H54 (cell line): ENCODE results near the gene MYBPH.

Experiments
- DNase-seq: peaks from one replicate; pipeline ENCODE4 v3.0.0; 2011; ENCODE audit warnings: low spot score, mixed read lengths; ENCODE audit not compliant: insufficient read length
- FAIRE-seq: peaks from 3 replicates; lab custom pipeline; 2011; peaks lifted over from hg19 to GRCh38; lab: Jason Lieb, UNC
- POLR2A ChIP-seq: IDR thresholded peaks from 2 replicates; pipeline ENCODE4 v1.6.1; 2011; ENCODE audit warnings: low read depth, mild to moderate bottlenecking, low read length

Gene MYBPH

GRCh38 chr1:203170625-203171330 is 4.8 kb downstream of the MYBPH start:
- DNase-seq (no peak), FAIRE-seq (no peak)
- no peak for TF ChIP-seq POLR2A

DNA sequence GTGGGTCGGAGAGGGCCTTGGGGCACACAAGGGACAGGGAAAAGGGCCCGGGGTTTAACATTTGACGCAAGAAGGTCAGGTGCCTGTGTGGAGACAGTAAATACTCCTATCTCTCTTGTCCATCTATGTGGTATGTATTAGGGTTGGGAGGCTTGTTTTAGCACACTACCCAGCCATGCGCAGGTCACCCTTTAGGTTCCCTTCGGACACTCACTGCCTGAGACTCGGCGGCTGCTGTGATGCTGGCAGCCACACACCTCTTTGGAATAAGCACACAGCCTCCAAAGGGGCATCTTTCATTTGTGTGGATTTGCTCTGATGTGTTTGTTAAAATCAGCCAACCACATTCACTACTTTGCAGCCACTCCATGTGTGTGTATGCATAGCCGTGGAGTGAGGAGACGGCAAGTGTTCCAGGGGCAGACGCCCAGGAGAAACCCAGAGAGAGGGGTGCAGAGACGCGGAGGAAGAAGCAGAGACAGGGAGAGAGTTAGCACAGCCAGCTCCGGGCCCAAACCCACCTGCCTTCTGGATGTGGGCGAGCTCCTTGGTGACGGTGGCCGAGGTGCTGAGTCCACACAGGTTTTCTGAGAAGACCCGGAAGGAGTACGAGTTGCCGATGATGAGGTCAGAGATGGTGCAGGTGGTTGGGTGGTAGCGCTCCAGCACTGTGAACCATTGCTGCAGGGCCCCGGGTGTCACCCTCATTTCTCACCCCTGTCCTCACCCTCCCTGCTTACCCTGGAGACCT is 5.7 kb downstream of the MYBPH start:
- DNase-seq (no peak), FAIRE-seq (no peak)

GRCh38 chr1:203168991-203169390 is 6.6 kb downstream of the MYBPH start:
- DNase-seq (no peak), FAIRE-seq (no peak)
- no peak for TF ChIP-seq POLR2A

More for the DNA sequence above, 5.7 kb downstream of the MYBPH start:
- TF ChIP-seq POLR2A: no peak

GRCh38 chr1:203168256-203168786 is 7.3 kb downstream of the MYBPH start:
- DNase-seq: no peak
- no peak for FAIRE-seq
- TF ChIP-seq POLR2A: no peak

DNA sequence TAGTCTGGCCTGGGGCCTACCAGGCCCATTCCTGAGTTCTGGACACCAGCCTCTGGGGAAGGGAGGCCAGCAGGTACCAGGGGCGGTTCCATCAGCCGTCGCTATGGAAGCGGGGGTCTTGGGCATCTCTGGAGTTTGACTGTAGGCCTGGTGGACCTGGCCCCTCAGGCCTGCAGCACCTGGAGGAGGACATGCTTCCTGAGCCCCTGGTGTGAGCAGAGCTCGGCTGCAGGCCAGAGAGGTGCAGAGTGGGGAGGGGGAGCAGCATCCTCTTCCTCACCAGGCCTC is 7.8 kb downstream of the MYBPH start:
- no peak for DNase-seq

DNA sequence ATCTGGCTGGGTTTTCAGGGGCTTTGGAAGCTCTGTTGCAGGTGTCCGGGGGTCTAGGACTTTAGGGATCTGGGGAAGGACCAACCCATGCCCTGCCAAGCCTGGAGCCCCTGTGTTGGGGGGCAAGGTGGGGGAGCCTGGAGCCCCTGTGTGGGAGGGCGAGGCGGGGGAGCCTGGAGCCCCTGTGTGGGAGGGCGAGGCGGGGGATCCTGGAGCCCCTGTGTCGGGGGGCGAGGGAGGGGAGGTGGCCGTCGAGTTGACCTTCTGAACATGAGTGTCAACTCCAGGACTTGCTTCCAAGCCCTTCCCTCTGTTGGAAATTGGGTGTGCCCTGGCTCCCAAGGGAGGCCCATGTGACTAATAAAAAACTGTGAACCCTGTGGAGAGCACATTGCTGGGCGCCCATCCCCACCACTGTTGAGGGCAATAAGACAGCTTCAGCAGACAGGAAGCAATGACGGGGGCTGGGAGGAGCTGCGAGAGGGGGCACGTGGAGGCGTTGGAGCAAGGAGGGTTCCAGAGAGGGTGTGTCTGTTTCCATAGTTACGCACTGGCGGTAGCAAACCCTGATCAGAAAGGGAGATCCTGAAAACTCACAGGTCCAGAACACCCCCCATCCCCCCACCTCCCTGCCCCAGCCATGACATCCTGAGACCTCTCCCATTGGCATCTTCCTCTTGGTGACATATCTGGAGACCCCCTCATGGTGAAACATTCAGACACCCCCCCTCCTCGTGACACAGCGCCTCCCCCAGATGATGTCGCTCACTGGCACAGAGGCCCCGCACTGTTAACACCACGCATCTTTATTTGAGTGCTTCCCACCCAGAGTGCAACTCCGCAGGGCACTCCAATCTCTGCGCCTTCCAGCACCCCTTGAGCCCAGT is 8.4 kb downstream of the MYBPH start:
- FAIRE-seq: no peak
- no peak for DNase-seq
- TF ChIP-seq POLR2A: no peak

More for the DNA sequence above, 7.8 kb downstream of the MYBPH start:
- FAIRE-seq: no peak
- TF ChIP-seq POLR2A: no peak

DNA sequence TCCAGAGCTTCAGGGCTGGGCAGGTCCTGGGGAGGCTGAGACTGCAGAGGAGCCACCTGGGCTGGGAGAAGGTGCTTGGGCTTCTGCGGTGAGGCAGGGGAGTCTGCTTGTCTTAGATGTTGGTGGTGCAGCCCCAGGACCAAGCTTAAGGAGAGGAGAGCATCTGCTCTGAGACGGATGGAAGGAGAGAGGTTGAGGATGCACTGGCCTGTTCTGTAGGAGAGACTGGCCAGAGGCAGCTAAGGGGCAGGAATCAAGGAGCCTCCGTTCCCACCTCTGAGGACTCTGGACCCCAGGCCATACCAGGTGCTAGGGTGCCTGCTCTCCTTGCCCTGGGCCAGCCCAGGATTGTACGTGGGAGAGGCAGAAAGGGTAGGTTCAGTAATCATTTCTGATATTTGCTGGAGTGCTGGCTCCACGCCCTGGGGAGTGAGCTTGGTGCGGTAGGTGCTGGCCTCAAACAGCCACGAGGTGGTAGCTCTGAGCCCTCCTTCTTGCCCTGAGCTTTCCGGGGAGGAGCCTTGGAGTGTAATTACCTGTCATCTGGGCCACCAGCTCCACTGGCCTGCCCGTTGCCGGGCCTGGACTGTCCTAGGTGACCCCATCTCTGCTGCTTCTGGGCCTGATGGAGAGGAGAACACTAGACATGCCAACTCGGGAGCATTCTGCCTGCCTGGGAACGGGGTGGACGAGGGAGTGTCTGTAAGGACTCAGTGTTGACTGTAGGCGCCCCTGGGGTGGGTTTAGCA is 9.3 kb downstream of the MYBPH start:
- no peak for TF ChIP-seq POLR2A
- DNase-seq: no peak
- FAIRE-seq: no peak

DNA sequence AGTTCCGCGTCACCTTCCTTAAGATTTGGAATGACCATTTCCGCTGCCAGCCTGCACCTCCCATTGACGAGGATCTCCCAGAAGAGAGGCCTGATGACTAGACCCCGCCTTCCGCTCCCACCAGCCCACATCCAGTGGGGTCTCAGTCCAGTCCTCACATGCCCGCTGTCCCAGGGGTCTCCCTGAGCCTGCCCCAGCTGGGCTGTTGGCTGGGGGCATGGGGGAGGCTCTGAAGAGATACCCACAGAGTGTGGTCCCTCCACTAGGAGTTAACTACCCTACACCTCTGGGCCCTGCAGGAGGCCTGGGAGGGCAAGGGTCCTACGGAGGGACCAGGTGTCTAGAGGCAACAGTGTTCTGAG is 9.8 kb downstream of the MYBPH start:
- FAIRE-seq: no peak
- no peak for DNase-seq
- TF ChIP-seq POLR2A: no peak

GRCh38 chr1:203165101-203165799 is 10.4 kb downstream of the MYBPH start:
- no peak for FAIRE-seq
- TF ChIP-seq POLR2A: no peak

GRCh38 chr1:203163891-203164635 is 11.6 kb downstream of the MYBPH start:
- no peak for TF ChIP-seq POLR2A
- DNase-seq: no peak
- no peak for FAIRE-seq

More at GRCh38 chr1:203165101-203165799, 10.4 kb downstream of the MYBPH start:
- no peak for DNase-seq

DNA sequence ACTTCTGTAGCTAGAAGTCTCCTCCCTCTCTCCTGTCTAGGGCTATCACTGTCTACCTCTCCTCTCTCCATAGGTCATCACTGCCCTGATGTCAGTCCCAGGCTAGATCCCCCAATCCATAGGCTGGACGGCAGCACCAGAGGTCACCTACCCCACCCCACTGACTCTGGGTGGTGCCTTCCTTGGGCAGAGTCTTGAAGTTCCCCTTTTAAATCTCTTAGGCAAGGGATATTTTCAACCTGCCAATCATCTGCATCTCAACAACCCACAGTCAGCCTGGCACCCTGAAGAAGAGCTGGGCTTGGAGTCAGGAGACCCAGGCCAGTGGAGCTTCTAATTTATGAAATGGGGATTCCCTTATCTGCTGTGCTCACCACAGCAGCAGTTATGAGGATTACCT is 13.2 kb downstream of the MYBPH start:
- FAIRE-seq (no peak), DNase-seq (no peak)
- TF ChIP-seq POLR2A: no peak

DNA sequence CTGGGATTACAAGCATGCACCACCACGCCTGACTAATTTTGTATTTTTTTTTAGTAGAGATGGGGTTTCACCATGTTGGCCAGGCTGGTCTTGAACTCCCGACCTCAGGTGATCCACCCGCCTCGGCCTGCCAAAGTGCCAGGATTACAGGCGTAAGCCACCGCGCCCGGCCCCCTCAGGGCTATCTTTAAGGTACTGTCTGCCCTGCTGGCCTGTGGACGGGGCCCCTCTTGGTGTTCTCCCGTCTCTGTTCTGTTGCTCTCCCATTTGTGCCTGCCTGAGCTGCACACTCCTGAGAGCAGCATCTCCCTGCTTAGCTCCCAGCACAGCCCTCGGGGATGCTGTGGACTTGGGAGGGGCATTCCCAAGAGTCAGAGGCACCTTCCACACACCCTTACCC is 13.9 kb downstream of the MYBPH start:
- DNase-seq: no peak
- no peak for TF ChIP-seq POLR2A
- no peak for FAIRE-seq

GRCh38 chr1:203161175-203161574 is 14.5 kb downstream of the MYBPH start:
- FAIRE-seq (no peak), DNase-seq (no peak)
- TF ChIP-seq POLR2A: no peak
